ENCODE measurements around the gene POLR3B. TPM values are rescaled to one million over a fixed set of nuclear protein-coding genes. Genes with fewer than 3 reads are reported as not detected.

The POLR3B gene
- total and polyA plus RNA-seq, 10 of the 15 experiments (the other 5 are each of a cell fraction or from before 2014, with no cell fraction given), result 2.3 to 10.5 (median 8.0) TPM

DNA sequence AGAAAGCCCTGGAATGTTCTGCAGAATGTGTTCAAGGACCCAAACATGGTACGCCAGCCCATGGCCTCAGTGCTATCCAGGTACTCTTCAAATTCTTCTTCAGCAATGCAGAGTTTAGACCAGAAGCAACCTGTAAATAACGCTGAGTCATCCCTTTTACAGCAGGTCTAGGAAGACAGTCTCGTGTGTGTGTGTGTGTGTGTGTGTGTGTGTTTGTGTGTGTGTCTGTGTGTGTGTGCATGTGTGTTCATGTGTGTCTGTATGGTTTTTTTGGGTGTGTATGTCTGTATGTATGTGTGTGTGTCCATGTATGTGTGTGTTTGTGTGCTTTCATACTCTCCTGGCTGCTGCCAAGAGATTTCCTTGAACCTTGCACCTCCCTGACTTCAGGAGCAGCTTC, 165.2 kb downstream of the POLR3B start:
- WGBS (ENCODE audit: insufficient coverage, insufficient replicate concordance, low lambda C conversion rate, missing lambda C conversion rate), result 42% methylated on average over 3 of the region's 3 CpGs
- TF ChIP-seq RAD21 (IDR thresholded peaks at IDR 0.05; ENCODE audit: insufficient read depth, low read depth, low read length) (no peak), CBFB (IDR thresholded peaks at IDR 0.05; ENCODE audit: low read depth) (no peak), HDGF (IDR thresholded peaks at IDR 0.05) (no peak), SUZ12 (IDR thresholded peaks at IDR 0.05; ENCODE audit: unreplicated experiment) (no peak), BACH1 (IDR thresholded peaks at IDR 0.05; ENCODE audit: borderline replicate concordance) (0 out of 2 replicates have a peak, but pooled peaks have one; percentile 21), RUNX3 (IDR thresholded peaks at IDR 0.05; ENCODE audit: low read length) (no peak)
- TF ChIP-seq, protein P1, sequence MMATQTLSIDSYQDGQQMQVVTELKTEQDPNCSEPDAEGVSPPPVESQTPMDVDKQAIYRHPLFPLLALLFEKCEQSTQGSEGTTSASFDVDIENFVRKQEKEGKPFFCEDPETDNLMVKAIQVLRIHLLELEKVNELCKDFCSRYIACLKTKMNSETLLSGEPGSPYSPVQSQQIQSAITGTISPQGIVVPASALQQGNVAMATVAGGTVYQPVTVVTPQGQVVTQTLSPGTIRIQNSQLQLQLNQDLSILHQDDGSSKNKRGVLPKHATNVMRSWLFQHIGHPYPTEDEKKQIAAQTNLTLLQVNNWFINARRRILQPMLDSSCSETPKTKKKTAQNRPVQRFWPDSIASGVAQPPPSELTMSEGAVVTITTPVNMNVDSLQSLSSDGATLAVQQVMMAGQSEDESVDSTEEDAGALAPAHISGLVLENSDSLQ (IDR thresholded peaks at IDR 0.05), result no peak
- no TSS peak for BruUV-seq (replicated peaks)

GRCh38 chr12:106527356-106527755, 169.8 kb downstream of the POLR3B start:
- H3K27me3 ChIP-seq (replicated peaks in 1 of 2; ENCODE audit: control insufficient read depth in 2 of 2, insufficient read depth in 2 of 2, low read length in 1 of 2), result no peaks in the 10 kb centered on the region
- no peak overlapping the region for H3K4me2 ChIP-seq (ENCODE audit: control insufficient read depth, insufficient read depth)
- in situ Hi-C loops (cut with MboI), result no loop called here
- intact Hi-C loops (cut with micrococcal nuclease; ENCODE audit: unreplicated experiment), result no loop called here
- RAD21 ChIA-PET (ENCODE audit: unreplicated experiment), result no interaction called here
- POLR2A ChIA-PET, result no interaction called here
- H4K20me1 ChIP-seq (ENCODE audit: control insufficient read depth, insufficient read depth), result no peaks in the 10 kb centered on the region
- SMC1A ChIA-PET (ENCODE audit: uncharacterized antibody, unreplicated experiment), result no interaction called here
- H3K79me2 ChIP-seq (ENCODE audit: control insufficient read depth, insufficient read depth, low read length), result no peaks in the 10 kb centered on the region
- H3K4me1 ChIP-seq (ENCODE audit: control insufficient read depth, insufficient read depth, low read length), result no peaks in the 10 kb centered on the region
- WGBS (ENCODE audit: insufficient coverage, insufficient replicate concordance, low lambda C conversion rate, missing lambda C conversion rate), result 46% methylated on average over 2 of the region's 2 CpGs
- FAIRE-seq (no peak), DNase-seq (ENCODE audit: low read depth, low spot score) (no peak), ATAC-seq (no peak)
- no peaks in the 10 kb centered on the region for H3K36me3 ChIP-seq (ENCODE audit: control insufficient read depth in 2 of 2, insufficient read depth in 2 of 2, low read length in 1 of 2)
- H2AFZ ChIP-seq (ENCODE audit: control insufficient read depth, low read depth, low read length), result no peak overlapping the region
- CTCF ChIA-PET, result interaction anchor here (0.7 kb wide), 1 partner anchor 76 kb away, joined by 3 read pairs; no protein-coding TSS in a partner anchor
- no peak overlapping the region for H3K4me3 ChIP-seq
- H3K9ac ChIP-seq (ENCODE audit: control insufficient read depth, insufficient read depth, low read length), result no peak overlapping the region
- H3K9me3 ChIP-seq (replicated peaks; ENCODE audit: control insufficient read depth, insufficient read depth, low read length), result no peaks in the 10 kb centered on the region
- no peak overlapping the region for H3K27ac ChIP-seq (ENCODE audit: control insufficient read depth, insufficient read depth)
- no TSS peak for BruUV-seq (replicated peaks)
- TF ChIP-seq NFXL1 (IDR thresholded peaks at IDR 0.05; ENCODE audit: borderline replicate concordance) (no peak), ZBED1 (IDR thresholded peaks at IDR 0.05; ENCODE audit: borderline replicate concordance) (no peak), BACH1 (IDR thresholded peaks at IDR 0.05; ENCODE audit: borderline replicate concordance) (no peak), PBX3 (IDR thresholded peaks at IDR 0.05; ENCODE audit: insufficient replicate concordance, low read depth, low read length) (no peak), POLR2AphosphoS2 (IDR thresholded peaks at IDR 0.05; ENCODE audit: low read depth, low read length) (no peak)
- TF ChIP-seq, protein P2, sequence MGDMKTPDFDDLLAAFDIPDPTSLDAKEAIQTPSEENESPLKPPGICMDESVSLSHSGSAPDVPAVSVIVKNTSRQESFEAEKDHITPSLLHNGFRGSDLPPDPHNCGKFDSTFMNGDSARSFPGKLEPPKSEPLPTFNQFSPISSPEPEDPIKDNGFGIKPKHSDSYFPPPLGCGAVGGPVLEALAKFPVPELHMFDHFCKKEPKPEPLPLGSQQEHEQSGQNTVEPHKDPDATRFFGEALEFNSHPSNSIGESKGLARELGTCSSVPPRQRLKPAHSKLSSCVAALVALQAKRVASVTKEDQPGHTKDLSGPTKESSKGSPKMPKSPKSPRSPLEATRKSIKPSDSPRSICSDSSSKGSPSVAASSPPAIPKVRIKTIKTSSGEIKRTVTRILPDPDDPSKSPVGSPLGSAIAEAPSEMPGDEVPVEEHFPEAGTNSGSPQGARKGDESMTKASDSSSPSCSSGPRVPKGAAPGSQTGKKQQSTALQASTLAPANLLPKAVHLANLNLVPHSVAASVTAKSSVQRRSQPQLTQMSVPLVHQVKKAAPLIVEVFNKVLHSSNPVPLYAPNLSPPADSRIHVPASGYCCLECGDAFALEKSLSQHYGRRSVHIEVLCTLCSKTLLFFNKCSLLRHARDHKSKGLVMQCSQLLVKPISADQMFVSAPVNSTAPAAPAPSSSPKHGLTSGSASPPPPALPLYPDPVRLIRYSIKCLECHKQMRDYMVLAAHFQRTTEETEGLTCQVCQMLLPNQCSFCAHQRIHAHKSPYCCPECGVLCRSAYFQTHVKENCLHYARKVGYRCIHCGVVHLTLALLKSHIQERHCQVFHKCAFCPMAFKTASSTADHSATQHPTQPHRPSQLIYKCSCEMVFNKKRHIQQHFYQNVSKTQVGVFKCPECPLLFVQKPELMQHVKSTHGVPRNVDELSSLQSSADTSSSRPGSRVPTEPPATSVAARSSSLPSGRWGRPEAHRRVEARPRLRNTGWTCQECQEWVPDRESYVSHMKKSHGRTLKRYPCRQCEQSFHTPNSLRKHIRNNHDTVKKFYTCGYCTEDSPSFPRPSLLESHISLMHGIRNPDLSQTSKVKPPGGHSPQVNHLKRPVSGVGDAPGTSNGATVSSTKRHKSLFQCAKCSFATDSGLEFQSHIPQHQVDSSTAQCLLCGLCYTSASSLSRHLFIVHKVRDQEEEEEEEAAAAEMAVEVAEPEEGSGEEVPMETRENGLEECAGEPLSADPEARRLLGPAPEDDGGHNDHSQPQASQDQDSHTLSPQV (IDR thresholded peaks at IDR 0.05), result no peak

More for the DNA sequence above, 165.2 kb downstream of the POLR3B start:
- CTCF ChIA-PET, result no interaction called here
- in situ Hi-C loops (cut with MboI) (no loop called here), intact Hi-C loops (cut with micrococcal nuclease; ENCODE audit: unreplicated experiment) (no loop called here)
- POLR2A ChIA-PET, result no interaction called here
- RAD21 ChIA-PET (ENCODE audit: unreplicated experiment), result no interaction called here
- H2AFZ ChIP-seq (ENCODE audit: control insufficient read depth, low read depth, low read length), result no peak overlapping the region
- H3K9me3 ChIP-seq (replicated peaks; ENCODE audit: control insufficient read depth, insufficient read depth, low read length), result no peaks in the 10 kb centered on the region
- H3K4me1 ChIP-seq (ENCODE audit: control insufficient read depth, insufficient read depth, low read length), result no peaks in the 10 kb centered on the region
- no peak overlapping the region for H3K4me3 ChIP-seq
- H3K79me2 ChIP-seq (ENCODE audit: control insufficient read depth, insufficient read depth, low read length), result no peaks in the 10 kb centered on the region
- H3K27ac ChIP-seq (ENCODE audit: control insufficient read depth, insufficient read depth), result no peak overlapping the region
- DNase-seq (ENCODE audit: low read depth, low spot score) (no peak), FAIRE-seq (no peak), ATAC-seq (no peak)
- H4K20me1 ChIP-seq (ENCODE audit: control insufficient read depth, insufficient read depth), result no peaks in the 10 kb centered on the region
- SMC1A ChIA-PET (ENCODE audit: uncharacterized antibody, unreplicated experiment), result no interaction called here
- no peaks in the 10 kb centered on the region for H3K27me3 ChIP-seq (replicated peaks in 1 of 2; ENCODE audit: control insufficient read depth in 2 of 2, insufficient read depth in 2 of 2, low read length in 1 of 2)
- no peak overlapping the region for H3K4me2 ChIP-seq (ENCODE audit: control insufficient read depth, insufficient read depth)
- no peak overlapping the region for H3K9ac ChIP-seq (ENCODE audit: control insufficient read depth, insufficient read depth, low read length)
- H3K36me3 ChIP-seq (ENCODE audit: control insufficient read depth in 2 of 2, insufficient read depth in 2 of 2, low read length in 1 of 2), result no peaks in the 10 kb centered on the region

Data from GM12878 (cell line).